GM19193 (cell line): ENCODE measurements around the gene JAG2.

Experiments
- POLR2A ChIP-seq: IDR thresholded peaks from 4 replicates; pipeline ENCODE4 v1.6.1; 2011; ENCODE audit not compliant: insufficient read depth, insufficient read length; ENCODE audit errors: extremely low read depth

The JAG2 gene

GRCh38 chr14:105195522-105196264 lies 27.1 kb upstream of the JAG2 start:
- TF ChIP-seq POLR2A: no peak

GRCh38 chr14:105195051-105195450 lies 26.5 kb upstream of the JAG2 start:
- TF ChIP-seq POLR2A: no peak

GRCh38 chr14:105193916-105194782 lies 25.6 kb upstream of the JAG2 start:
- no peak for TF ChIP-seq POLR2A

- no peak for TF ChIP-seq POLR2A
Observed at GRCh38 chr14:105192866-105193731, 24.5 kb upstream of the JAG2 start.

- TF ChIP-seq POLR2A: no peak
Observed at GRCh38 chr14:105187935-105188524, 19.5 kb upstream of the JAG2 start.

GRCh38 chr14:105187116-105187515 lies 18.5 kb upstream of the JAG2 start:
- no peak for TF ChIP-seq POLR2A

- no peak for TF ChIP-seq POLR2A
Observed at GRCh38 chr14:105185973-105186372, 17.4 kb upstream of the JAG2 start.

GRCh38 chr14:105185001-105185400 lies 16.4 kb upstream of the JAG2 start:
- TF ChIP-seq POLR2A: no peak

GRCh38 chr14:105184461-105184860 lies 15.9 kb upstream of the JAG2 start:
- no peak for TF ChIP-seq POLR2A

- TF ChIP-seq POLR2A: no peak
Observed at GRCh38 chr14:105182296-105183020, 13.9 kb upstream of the JAG2 start.

GRCh38 chr14:105181549-105182295 lies 13.1 kb upstream of the JAG2 start:
- no peak for TF ChIP-seq POLR2A

- no peak for TF ChIP-seq POLR2A
Observed at GRCh38 chr14:105180592-105181548, 12.3 kb upstream of the JAG2 start, which contains the start of gene NUDT14. TSS of gene NUDT14 (minus strand) at chr14:105181312. CDS start at chr14:105181209, 103 bp downstream.
